LNCAP (cell line): Measurements from ENCODE around the gene CRYGB.

Source experiments
- TF ChIP-seq, protein P1 (sequence below): fragments of 450-650 bp; IDR thresholded peaks from 2 replicates; pipeline ENCODE4 v1.5.1; 2017; ENCODE audit warnings: mild to moderate bottlenecking

The CRYGB gene

DNA sequence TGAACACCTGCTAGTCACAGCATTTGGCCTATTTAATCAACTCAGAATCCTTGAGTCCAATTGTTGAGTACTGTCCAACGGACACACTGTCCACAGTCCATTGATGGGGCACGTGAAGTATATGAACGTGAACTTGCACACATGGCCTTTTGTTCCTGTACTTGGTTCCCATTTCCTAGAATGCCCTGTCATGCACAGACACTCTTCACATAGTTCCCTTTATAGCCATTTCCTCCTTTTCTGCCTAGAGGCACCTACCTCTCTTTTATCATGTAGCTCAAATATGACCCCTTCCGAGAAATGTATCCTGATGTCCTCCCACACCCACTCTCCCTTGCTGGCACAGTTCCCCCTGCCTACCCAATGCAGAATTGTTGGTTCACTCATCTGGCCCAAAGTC lies 26.2 kb upstream of the CRYGB start:
- TF ChIP-seq, protein P1, sequence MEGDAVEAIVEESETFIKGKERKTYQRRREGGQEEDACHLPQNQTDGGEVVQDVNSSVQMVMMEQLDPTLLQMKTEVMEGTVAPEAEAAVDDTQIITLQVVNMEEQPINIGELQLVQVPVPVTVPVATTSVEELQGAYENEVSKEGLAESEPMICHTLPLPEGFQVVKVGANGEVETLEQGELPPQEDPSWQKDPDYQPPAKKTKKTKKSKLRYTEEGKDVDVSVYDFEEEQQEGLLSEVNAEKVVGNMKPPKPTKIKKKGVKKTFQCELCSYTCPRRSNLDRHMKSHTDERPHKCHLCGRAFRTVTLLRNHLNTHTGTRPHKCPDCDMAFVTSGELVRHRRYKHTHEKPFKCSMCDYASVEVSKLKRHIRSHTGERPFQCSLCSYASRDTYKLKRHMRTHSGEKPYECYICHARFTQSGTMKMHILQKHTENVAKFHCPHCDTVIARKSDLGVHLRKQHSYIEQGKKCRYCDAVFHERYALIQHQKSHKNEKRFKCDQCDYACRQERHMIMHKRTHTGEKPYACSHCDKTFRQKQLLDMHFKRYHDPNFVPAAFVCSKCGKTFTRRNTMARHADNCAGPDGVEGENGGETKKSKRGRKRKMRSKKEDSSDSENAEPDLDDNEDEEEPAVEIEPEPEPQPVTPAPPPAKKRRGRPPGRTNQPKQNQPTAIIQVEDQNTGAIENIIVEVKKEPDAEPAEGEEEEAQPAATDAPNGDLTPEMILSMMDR, result no peak

DNA sequence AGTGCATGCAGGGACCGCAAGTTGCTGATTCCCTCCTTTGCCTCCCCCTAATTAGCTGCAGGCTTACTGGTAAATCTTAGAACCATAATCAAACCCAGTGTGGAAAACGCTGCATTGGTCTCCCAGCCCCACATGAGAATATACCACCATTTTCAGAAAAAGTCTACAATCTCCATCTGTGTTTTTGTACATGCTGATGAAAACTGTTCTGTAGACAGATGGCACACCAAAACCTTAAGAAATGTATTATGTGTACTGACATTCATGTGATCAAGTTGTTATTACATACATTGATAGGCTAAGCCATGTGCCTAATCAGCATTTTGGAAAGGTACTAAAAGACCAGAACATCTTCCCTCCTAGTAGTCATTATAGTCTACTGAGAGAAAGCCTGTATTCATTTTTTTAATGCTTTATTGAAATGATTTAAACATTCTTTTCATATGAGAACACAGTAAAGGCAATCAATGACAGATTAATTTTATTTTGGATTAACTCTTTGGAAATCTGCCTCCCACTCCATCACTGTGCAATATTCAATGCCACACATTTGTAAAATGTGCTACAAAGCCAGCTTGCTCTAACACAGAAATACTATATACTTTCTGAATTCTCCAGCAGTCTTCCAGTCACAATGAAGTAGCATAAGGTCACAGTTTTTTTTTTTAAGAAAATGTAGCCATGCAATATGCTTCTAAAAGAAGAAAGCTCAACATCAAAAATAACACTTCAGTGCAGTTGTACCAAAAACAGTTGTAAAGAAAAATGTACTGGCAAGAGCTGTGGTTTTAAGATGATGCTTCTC lies 19.2 kb upstream of the CRYGB start:
- TF ChIP-seq, protein P1, result no peak

DNA sequence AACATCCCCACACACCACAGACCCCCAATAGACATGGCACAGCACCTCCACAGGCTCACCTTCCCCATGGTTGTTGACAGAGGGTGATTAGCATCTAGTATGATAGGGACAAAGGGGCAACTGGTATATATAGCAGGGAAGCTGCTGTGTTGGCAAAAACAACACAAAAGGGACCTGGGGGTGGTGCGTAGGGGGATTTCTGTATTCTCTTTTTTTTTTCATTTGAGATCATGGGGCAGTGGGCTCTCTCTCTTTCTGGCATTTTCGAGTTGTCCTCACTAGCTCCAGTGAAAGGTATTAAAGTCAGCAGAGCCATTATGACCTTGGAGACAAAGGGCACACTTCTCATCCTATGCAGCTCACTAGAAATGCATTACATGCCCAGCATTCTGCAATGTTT lies 17.5 kb upstream of the CRYGB start, which contains the start of gene CRYGA:
TSS of gene CRYGA (minus strand) at position 101 of the 400 bp plus-strand sequence. CDS start at position 68, 33 bp downstream.
- TF ChIP-seq, protein P1, result no peak

DNA sequence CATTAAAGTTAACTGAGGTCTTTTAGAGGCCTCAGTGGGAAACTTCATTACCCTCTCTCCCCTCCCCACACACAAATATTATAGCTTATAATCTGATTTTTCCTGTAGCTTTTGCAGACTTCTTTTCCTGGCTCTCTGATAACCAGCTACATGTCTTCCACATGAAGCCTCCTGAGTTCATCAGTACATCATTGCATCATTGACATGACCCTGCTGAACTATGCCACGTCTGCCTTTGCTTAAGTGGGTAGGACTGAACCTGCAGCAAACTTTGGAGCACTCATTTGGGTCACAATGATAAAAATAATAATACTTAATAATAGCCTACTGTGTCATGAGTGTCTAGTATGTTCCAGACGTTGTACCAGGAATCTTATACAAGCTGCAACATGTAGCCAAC lies 10.5 kb upstream of the CRYGB start:
- TF ChIP-seq, protein P1, result no peak

DNA sequence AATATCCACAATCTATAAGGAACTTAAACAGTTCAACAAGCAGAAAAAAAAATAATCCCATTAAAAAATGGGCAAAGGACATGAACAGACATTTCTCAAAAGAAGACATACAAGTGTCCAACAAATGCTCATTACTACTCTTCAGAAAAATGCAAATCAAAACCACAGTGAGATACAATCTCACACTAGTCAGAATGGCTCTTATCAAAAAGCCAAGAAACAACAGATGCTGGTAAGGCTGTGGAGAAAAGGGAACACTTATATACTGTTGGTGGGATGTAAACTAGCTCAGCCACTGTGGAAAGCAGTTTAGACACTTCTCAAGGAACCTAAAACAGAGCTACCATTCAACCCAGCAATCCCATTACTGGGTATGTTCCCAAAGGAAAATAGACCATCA lies 7.2 kb upstream of the CRYGB start:
- TF ChIP-seq, protein P1, result no peak

DNA sequence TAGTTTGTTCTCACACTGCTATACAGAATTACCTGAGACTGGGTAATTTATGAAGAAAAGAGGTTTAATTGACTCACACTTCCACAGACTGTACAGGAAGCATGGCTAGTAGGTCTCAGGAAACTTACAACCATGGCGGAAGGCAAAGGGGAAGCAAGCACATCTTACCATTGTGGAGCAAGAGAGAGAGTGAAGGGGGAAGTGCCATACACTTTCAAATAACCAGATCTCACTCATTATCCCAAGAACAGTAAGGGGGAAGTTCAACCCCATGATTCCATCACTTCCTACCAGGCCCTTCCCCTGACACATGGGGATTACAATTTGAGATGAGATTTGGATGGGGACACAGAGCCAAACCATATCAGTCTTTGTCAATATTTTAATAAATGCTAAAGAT lies 5.0 kb upstream of the CRYGB start:
- TF ChIP-seq, protein P1, result no peak

DNA sequence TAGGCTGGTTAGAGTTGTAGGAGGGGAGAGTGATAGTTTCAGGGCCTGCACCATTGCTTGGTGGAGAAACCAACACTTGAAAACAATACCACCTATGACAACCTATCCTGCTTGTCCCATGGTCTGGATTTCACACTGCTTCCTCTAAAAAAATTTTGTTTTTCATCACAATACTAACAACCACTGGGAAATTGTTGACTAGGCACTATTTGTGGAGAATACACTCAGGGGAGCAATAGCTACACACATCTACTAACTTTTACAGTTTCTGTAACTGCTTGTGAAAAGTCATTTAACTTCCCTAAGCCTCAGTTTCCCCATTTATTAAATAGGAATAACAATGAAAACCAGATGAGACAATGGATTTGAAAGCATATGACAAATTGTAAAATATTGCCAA lies 4.1 kb upstream of the CRYGB start:
- TF ChIP-seq, protein P1, result no peak
